Measurements from ENCODE around the gene SYT13.

DNA sequence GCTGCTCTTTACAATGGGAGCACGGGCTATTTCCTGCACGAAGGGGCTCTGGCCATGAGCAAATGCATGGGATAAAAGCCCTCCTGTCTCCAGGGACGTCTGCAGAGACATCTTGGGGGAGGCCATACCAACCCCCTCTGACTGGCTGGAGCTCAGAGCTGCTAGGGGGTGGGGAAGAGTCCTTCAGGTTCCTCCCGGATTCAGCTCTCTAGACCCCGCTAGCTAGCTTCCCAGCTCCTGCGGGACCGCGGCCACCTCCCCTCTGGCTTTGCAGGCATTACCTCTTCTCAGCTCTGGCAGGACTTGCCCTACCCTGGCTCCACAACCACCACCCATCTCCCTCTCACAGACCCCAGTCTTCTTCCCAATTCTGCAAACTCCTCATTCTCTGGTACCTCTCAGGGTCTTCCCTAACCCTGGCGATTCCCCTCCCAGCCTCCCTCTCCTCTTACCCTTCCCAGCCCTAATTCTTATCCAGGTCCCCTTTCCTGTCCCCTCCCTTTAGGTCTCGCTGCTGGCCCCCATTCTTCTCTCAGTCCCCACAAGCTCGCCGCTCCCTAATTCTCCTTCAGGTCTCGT is 802 bp downstream of the SYT13 start:
- TF ChIP-seq, protein P1, sequence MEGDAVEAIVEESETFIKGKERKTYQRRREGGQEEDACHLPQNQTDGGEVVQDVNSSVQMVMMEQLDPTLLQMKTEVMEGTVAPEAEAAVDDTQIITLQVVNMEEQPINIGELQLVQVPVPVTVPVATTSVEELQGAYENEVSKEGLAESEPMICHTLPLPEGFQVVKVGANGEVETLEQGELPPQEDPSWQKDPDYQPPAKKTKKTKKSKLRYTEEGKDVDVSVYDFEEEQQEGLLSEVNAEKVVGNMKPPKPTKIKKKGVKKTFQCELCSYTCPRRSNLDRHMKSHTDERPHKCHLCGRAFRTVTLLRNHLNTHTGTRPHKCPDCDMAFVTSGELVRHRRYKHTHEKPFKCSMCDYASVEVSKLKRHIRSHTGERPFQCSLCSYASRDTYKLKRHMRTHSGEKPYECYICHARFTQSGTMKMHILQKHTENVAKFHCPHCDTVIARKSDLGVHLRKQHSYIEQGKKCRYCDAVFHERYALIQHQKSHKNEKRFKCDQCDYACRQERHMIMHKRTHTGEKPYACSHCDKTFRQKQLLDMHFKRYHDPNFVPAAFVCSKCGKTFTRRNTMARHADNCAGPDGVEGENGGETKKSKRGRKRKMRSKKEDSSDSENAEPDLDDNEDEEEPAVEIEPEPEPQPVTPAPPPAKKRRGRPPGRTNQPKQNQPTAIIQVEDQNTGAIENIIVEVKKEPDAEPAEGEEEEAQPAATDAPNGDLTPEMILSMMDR (IDR thresholded peaks at IDR 0.05) = no peak
- no peak for TF ChIP-seq POLR2A (IDR thresholded peaks at IDR 0.05)
- no peak for TF ChIP-seq POLR2AphosphoS5 (IDR thresholded peaks at IDR 0.05)

All from gastroesophageal sphincter (tissue), 3 donors.